Kidney epithelial cell (primary cell): ENCODE data around the gene KLHL34. TPM values are rescaled to one million over a fixed set of nuclear protein-coding genes. Genes with fewer than 3 reads are reported as not detected.
A peak's percentile ranks its signal among the peaks of the same experiment; 100 is the strongest.

ENCODE experiments used
- DNase-seq: peaks from one replicate; pipeline ENCODE4 v3.0.0-alpha.2; 2010; ENCODE audit warnings: low read depth
- H3K27me3 ChIP-seq: 2 replicates; pipeline ENCODE4 v1.6.0; 2011; ENCODE audit warnings: low read length; ENCODE audit not compliant: control insufficient read depth, insufficient read depth
- H3K36me3 ChIP-seq: 2 replicates; pipeline ENCODE4 v1.5.1; 2011; ENCODE audit warnings: low read length; ENCODE audit not compliant: control insufficient read depth, insufficient read depth
- H3K4me3 ChIP-seq: 2 replicates; pipeline ENCODE4 v1.5.1; 2011; ENCODE audit warnings: low read depth, mild to moderate bottlenecking, control low read depth, low read length
- CTCF ChIP-seq: IDR thresholded peaks from 2 replicates; pipeline ENCODE4 v1.5.1; 2011; ENCODE audit warnings: mild to moderate bottlenecking, moderate library complexity, low read length, control low read depth, inconsistent platforms; ENCODE audit not compliant: insufficient read depth, poor library complexity, severe bottlenecking
- total RNA-seq: library from RNA; depleted of rRNA; stranded (reverse); fragments of >200 nt; gene quantifications from 2 replicates; pipeline ENCODE4 v1.2.3, GENCODE V29; 2015

Gene KLHL34
- total RNA-seq, 1 donor from 2014 or later, result 0.04 TPM

- Histone ChIP-seq H3K27me3 (no peaks in the 10 kb centered on the region), H3K4me3 (no peak overlapping the region), H3K36me3 (no peaks in the 10 kb centered on the region)
- DNase-seq, result no peak
- TF ChIP-seq CTCF, result no peak
Measured at GRCh38 chrX:21645886-21646285, 12.2 kb downstream of the KLHL34 start.

GRCh38 chrX:21645431-21645830 lies 12.7 kb downstream of the KLHL34 start:
- no peak for DNase-seq
- TF ChIP-seq CTCF, result no peak
- Histone ChIP-seq H3K36me3 (no peaks in the 10 kb centered on the region), H3K4me3 (no peak overlapping the region), H3K27me3 (no peaks in the 10 kb centered on the region)

- no peak for DNase-seq
- TF ChIP-seq CTCF, result no peak
- no peaks in the 10 kb centered on the region for H3K27me3 ChIP-seq
- no peak overlapping the region for H3K4me3 ChIP-seq
- no peaks in the 10 kb centered on the region for H3K36me3 ChIP-seq
Measured at GRCh38 chrX:21639775-21640174, 18.4 kb downstream of the KLHL34 start.

GRCh38 chrX:21638311-21638710 lies 19.8 kb downstream of the KLHL34 start:
- Histone ChIP-seq H3K4me3 (no peak overlapping the region), H3K27me3 (no peaks in the 10 kb centered on the region), H3K36me3 (no peaks in the 10 kb centered on the region)
- TF ChIP-seq CTCF, result no peak
- DNase-seq, result peak; percentile 25

- no peak for TF ChIP-seq CTCF
- Histone ChIP-seq H3K27me3 (no peaks in the 10 kb centered on the region), H3K4me3 (no peak overlapping the region), H3K36me3 (no peaks in the 10 kb centered on the region)
- DNase-seq, result no peak
Measured at GRCh38 chrX:21632027-21632426, 26.1 kb downstream of the KLHL34 start.

GRCh38 chrX:21623778-21624501 lies 34.2 kb downstream of the KLHL34 start:
- no peak for DNase-seq
- no peaks in the 10 kb centered on the region for H3K36me3 ChIP-seq
- no peaks in the 10 kb centered on the region for H3K27me3 ChIP-seq
- H3K4me3 ChIP-seq, result no peak overlapping the region
- no peak for TF ChIP-seq CTCF
